Stimulated activated naive CD8-positive, alpha-beta T cell treated with anti-CD3 and anti-CD28 coated beads, Interleukin-15, amount 100 ng/mL, for 72 hours (primary cell): ENCODE measurements around the gene IL1R2.

Experiments used
- ATAC-seq: fragments of 150-1000 bp; cut with Tn5 transposase; 2 replicates; pipeline ENCODE4 v1.10.0; 2021; ENCODE audit warnings: mild to moderate bottlenecking, moderate library complexity
- DNase-seq, 2 donors: peaks; one replicate each; pipeline ENCODE4 v3.0.0; 2021 to 2022
- H3K27ac Mint-ChIP-seq, 2 donors: one replicate each; pipeline ENCODE4 v1.8.0; 2022; ENCODE audit warnings: mild to moderate bottlenecking in 2 of 2, mixed read lengths in 2 of 2, moderate library complexity in 2 of 2
- H3K27me3 Mint-ChIP-seq: one replicate; pipeline ENCODE4 v1.8.0; 2022; ENCODE audit warnings: mixed read lengths
- H3K4me1 Mint-ChIP-seq: one replicate; pipeline ENCODE4 v1.8.0; 2022; ENCODE audit warnings: mild to moderate bottlenecking, mixed read lengths
- H3K4me3 Mint-ChIP-seq, 2 donors: one replicate each; pipeline ENCODE4 v1.8.0; 2022; ENCODE audit warnings: mild to moderate bottlenecking in 2 of 2, mixed read lengths in 2 of 2, moderate library complexity in 1 of 2
- H3K9me3 Mint-ChIP-seq, 2 donors: one replicate each; pipeline ENCODE4 v1.8.0; 2022; ENCODE audit warnings: mixed read lengths in 2 of 2

Gene IL1R2

GRCh38 chr2:101991721-101992145, at the start of gene IL1R2:
Gene IL1R2 (plus strand): TSS chr2:101991960. CDS start chr2:102008576, 16,616 bp downstream.
- peaks cover 30% of the 10 kb centered on the region for H3K27me3 Mint-ChIP-seq
- no peaks in the 10 kb centered on the region for H3K9me3 Mint-ChIP-seq
- no peak within 1 kb of the TSS for H3K4me3 Mint-ChIP-seq
- H3K27ac Mint-ChIP-seq, result peak within 1 kb of the TSS; percentile 18 to 29
- peaks cover 30% of the 10 kb centered on the region for H3K4me1 Mint-ChIP-seq
- ATAC-seq, result no peak
- no peak for DNase-seq

- no peak overlapping the region for H3K27ac Mint-ChIP-seq
- no peak overlapping the region for H3K4me3 Mint-ChIP-seq
- DNase-seq, result no peak
- peaks cover 14 to 15% of the 10 kb centered on the region in 2 donors for H3K9me3 Mint-ChIP-seq
- H3K4me1 Mint-ChIP-seq, result no peaks in the 10 kb centered on the region
- H3K27me3 Mint-ChIP-seq, result peaks cover 8% of the 10 kb centered on the region
- no peak for ATAC-seq
Observed at GRCh38 chr2:101942851-101943250, 48.9 kb upstream of the IL1R2 start.

- DNase-seq (no peak), ATAC-seq (no peak)
- Mint-ChIP-seq H3K27ac (no peak overlapping the region), H3K9me3 (peaks cover 8 to 19% of the 10 kb centered on the region in 2 donors), H3K4me1 (no peaks in the 10 kb centered on the region), H3K27me3 (no peaks in the 10 kb centered on the region), H3K4me3 (no peak overlapping the region)
Observed at GRCh38 chr2:101946372-101947039, 45.3 kb upstream of the IL1R2 start.

- no peak overlapping the region for H3K27ac Mint-ChIP-seq
Observed at GRCh38 chr2:101947374-101947773, 44.4 kb upstream of the IL1R2 start.

GRCh38 chr2:101948625-101949155, 43.1 kb upstream of the IL1R2 start:
- Mint-ChIP-seq H3K27me3 (no peaks in the 10 kb centered on the region), H3K4me1 (no peaks in the 10 kb centered on the region), H3K4me3 (no peak overlapping the region), H3K9me3 (peaks cover 8 to 19% of the 10 kb centered on the region in 2 donors), H3K27ac (no peak overlapping the region)
- ATAC-seq (no peak), DNase-seq (no peak)

More at GRCh38 chr2:101947374-101947773, 44.4 kb upstream of the IL1R2 start:
- ATAC-seq (no peak), DNase-seq (no peak)
- no peaks in the 10 kb centered on the region for H3K4me1 Mint-ChIP-seq
- H3K9me3 Mint-ChIP-seq, result peaks cover 8 to 19% of the 10 kb centered on the region in 2 donors
- no peak overlapping the region for H3K4me3 Mint-ChIP-seq
- H3K27me3 Mint-ChIP-seq, result no peaks in the 10 kb centered on the region

- H3K27ac Mint-ChIP-seq, result no peak overlapping the region
- ATAC-seq, result peak; percentile 93
- peak in 1 of 2 donors; percentile 25 for DNase-seq
- no peaks in the 10 kb centered on the region for H3K4me1 Mint-ChIP-seq
- H3K9me3 Mint-ChIP-seq, result peaks cover 8 to 19% of the 10 kb centered on the region in 2 donors
- no peak overlapping the region for H3K4me3 Mint-ChIP-seq
- H3K27me3 Mint-ChIP-seq, result no peaks in the 10 kb centered on the region
Observed at GRCh38 chr2:101949304-101949703, 42.5 kb upstream of the IL1R2 start.

GRCh38 chr2:101951296-101951695, 40.5 kb upstream of the IL1R2 start:
- H3K27ac Mint-ChIP-seq, result no peak overlapping the region
- ATAC-seq (no peak), DNase-seq (no peak)
- no peaks in the 10 kb centered on the region for H3K4me1 Mint-ChIP-seq
- no peaks in the 10 kb centered on the region for H3K27me3 Mint-ChIP-seq
- no peak overlapping the region for H3K4me3 Mint-ChIP-seq
- peaks cover 8 to 19% of the 10 kb centered on the region in 2 donors for H3K9me3 Mint-ChIP-seq

GRCh38 chr2:101952551-101952950, 39.2 kb upstream of the IL1R2 start:
- H3K27ac Mint-ChIP-seq, result no peak overlapping the region
- H3K9me3 Mint-ChIP-seq, result peaks cover 8 to 17% of the 10 kb centered on the region in 2 donors
- ATAC-seq (no peak), DNase-seq (no peak)
- no peaks in the 10 kb centered on the region for H3K27me3 Mint-ChIP-seq
- no peaks in the 10 kb centered on the region for H3K4me1 Mint-ChIP-seq
- H3K4me3 Mint-ChIP-seq, result no peak overlapping the region

GRCh38 chr2:101956465-101957438, 35.0 kb upstream of the IL1R2 start:
- DNase-seq, result no peak
- no peak overlapping the region for H3K27ac Mint-ChIP-seq
- ATAC-seq, result no peak
- H3K4me1 Mint-ChIP-seq, result no peaks in the 10 kb centered on the region
- no peaks in the 10 kb centered on the region for H3K27me3 Mint-ChIP-seq
- peaks cover 9 to 15% of the 10 kb centered on the region in 2 donors for H3K9me3 Mint-ChIP-seq
- no peak overlapping the region for H3K4me3 Mint-ChIP-seq

- Mint-ChIP-seq H3K4me3 (no peak overlapping the region), H3K9me3 (peaks cover 9 to 15% of the 10 kb centered on the region in 2 donors), H3K27me3 (peaks cover under 1% of the 10 kb centered on the region), H3K4me1 (no peaks in the 10 kb centered on the region), H3K27ac (no peak overlapping the region)
- ATAC-seq (no peak), DNase-seq (no peak)
Observed at GRCh38 chr2:101958061-101958460, 33.7 kb upstream of the IL1R2 start.

- no peak for ATAC-seq
- peaks cover 6% of the 10 kb centered on the region for H3K27me3 Mint-ChIP-seq
- no peak for DNase-seq
- H3K4me3 Mint-ChIP-seq, result no peak overlapping the region
- H3K27ac Mint-ChIP-seq, result no peak overlapping the region
- H3K4me1 Mint-ChIP-seq, result no peaks in the 10 kb centered on the region
- peaks cover 9 to 15% of the 10 kb centered on the region in 2 donors for H3K9me3 Mint-ChIP-seq
Observed at GRCh38 chr2:101960819-101961337, 30.9 kb upstream of the IL1R2 start.

- Mint-ChIP-seq H3K4me3 (no peak overlapping the region), H3K4me1 (no peaks in the 10 kb centered on the region), H3K27me3 (peaks cover 6% of the 10 kb centered on the region), H3K27ac (no peak overlapping the region), H3K9me3 (peaks cover 9 to 15% of the 10 kb centered on the region in 2 donors)
- DNase-seq, result no peak
- no peak for ATAC-seq
Observed at GRCh38 chr2:101961338-101962191, 30.2 kb upstream of the IL1R2 start.

GRCh38 chr2:101962309-101962708, 29.5 kb upstream of the IL1R2 start:
- no peak overlapping the region for H3K27ac Mint-ChIP-seq
- no peaks in the 10 kb centered on the region for H3K4me1 Mint-ChIP-seq
- ATAC-seq (no peak), DNase-seq (no peak)
- H3K4me3 Mint-ChIP-seq, result no peak overlapping the region
- peaks cover 6% of the 10 kb centered on the region for H3K27me3 Mint-ChIP-seq
- H3K9me3 Mint-ChIP-seq, result peaks cover 9 to 15% of the 10 kb centered on the region in 2 donors

GRCh38 chr2:101963198-101963597, 28.6 kb upstream of the IL1R2 start:
- DNase-seq (no peak), ATAC-seq (no peak)
- peaks cover 6% of the 10 kb centered on the region for H3K27me3 Mint-ChIP-seq
- no peak overlapping the region for H3K27ac Mint-ChIP-seq
- no peaks in the 10 kb centered on the region for H3K4me1 Mint-ChIP-seq
- H3K4me3 Mint-ChIP-seq, result no peak overlapping the region
- peaks cover under 1 to 9% of the 10 kb centered on the region in 2 donors for H3K9me3 Mint-ChIP-seq
